ENCODE data around the gene MPRIP.

The MPRIP gene

GRCh38 chr17:17067257-17067656 is 25.0 kb downstream of the MPRIP start:
- no peak for DNase-seq (ENCODE audit: low read depth)

- DNase-seq (ENCODE audit: low read depth): no peak
These were observed 27.6 kb downstream of the MPRIP start for GRCh38 chr17:17069849-17070248.

GRCh38 chr17:17070931-17071330 is 28.7 kb downstream of the MPRIP start:
- DNase-seq (ENCODE audit: low read depth): no peak

GRCh38 chr17:17071531-17072360 is 29.5 kb downstream of the MPRIP start:
- DNase-seq (ENCODE audit: low read depth): no peak

- no peak for DNase-seq (ENCODE audit: low read depth)
These were observed 30.3 kb downstream of the MPRIP start for GRCh38 chr17:17072546-17072945.

GRCh38 chr17:17073030-17073564 is 30.8 kb downstream of the MPRIP start:
- DNase-seq (ENCODE audit: low read depth): no peak

GRCh38 chr17:17073581-17074403 is 31.5 kb downstream of the MPRIP start:
- DNase-seq (ENCODE audit: low read depth): no peak

- DNase-seq (ENCODE audit: low read depth): no peak
These were observed 33.0 kb downstream of the MPRIP start for GRCh38 chr17:17075125-17075781.

- no peak for DNase-seq (ENCODE audit: low read depth)
These were observed 33.8 kb downstream of the MPRIP start for GRCh38 chr17:17076066-17076465.

GRCh38 chr17:17077101-17077500 is 34.8 kb downstream of the MPRIP start:
- no peak for DNase-seq (ENCODE audit: low read depth)

GRCh38 chr17:17077861-17078732 is 35.8 kb downstream of the MPRIP start:
- no peak for DNase-seq (ENCODE audit: low read depth)

- no peak for DNase-seq (ENCODE audit: low read depth)
These were observed 36.6 kb downstream of the MPRIP start for GRCh38 chr17:17078832-17079231.

GRCh38 chr17:17079336-17079735 is 37.1 kb downstream of the MPRIP start:
- DNase-seq (ENCODE audit: low read depth): no peak

GRCh38 chr17:17079761-17080160 is 37.5 kb downstream of the MPRIP start:
- no peak for DNase-seq (ENCODE audit: low read depth)

GRCh38 chr17:17080181-17080631 is 37.9 kb downstream of the MPRIP start:
- no peak for DNase-seq (ENCODE audit: low read depth)

GRCh38 chr17:17080781-17081180 is 38.5 kb downstream of the MPRIP start:
- DNase-seq (ENCODE audit: low read depth): no peak

GRCh38 chr17:17081304-17081940 is 39.2 kb downstream of the MPRIP start:
- no peak for DNase-seq (ENCODE audit: low read depth)

- DNase-seq (ENCODE audit: low read depth): no peak
These were observed 40.6 kb downstream of the MPRIP start for GRCh38 chr17:17082878-17083277.

GRCh38 chr17:17084317-17084835 is 42.1 kb downstream of the MPRIP start:
- DNase-seq (ENCODE audit: low read depth): no peak

GRCh38 chr17:17084941-17085340 is 42.7 kb downstream of the MPRIP start:
- DNase-seq (ENCODE audit: low read depth): no peak

- no peak for DNase-seq (ENCODE audit: low read depth)
These were observed 44.3 kb downstream of the MPRIP start for GRCh38 chr17:17086585-17086984.
